HEK293 (cell line): ENCODE data around the gene VPS37C.

Experiments
- CTCF ChIA-PET: fragments of 350-600 bp; formaldehyde crosslinking; extraction: SDS; loops from one replicate; lab custom pipeline; 2021; ENCODE audit warnings: antibody characterized with exemption; lab: Yijun Ruan, JAX
- POLR2A ChIA-PET: fragments of 300-600 bp; formaldehyde crosslinking; extraction: SDS; loops from one replicate; lab custom pipeline; 2020; ENCODE audit warnings: antibody characterized with exemption, inconsistent platforms; lab: Yijun Ruan, JAX
- H3K27ac ChIP-seq: fragments of 200-500 bp; sonication (Bioruptor generic); 2 replicates; pipeline ENCODE4 v1.5.1; 2014; ENCODE audit warnings: low read depth, low read length, control low read depth, inconsistent platforms; ENCODE audit errors: extremely low read depth
- H3K36me3 ChIP-seq, 2 experiments: fragments of 200-500 bp in 1 of 2; sonication (Bioruptor generic) in 1 of 2; 1 replicate in 1 of 2; 2 replicates in 1 of 2; pipeline ENCODE4 v1.5.1; 2014 to 2017; ENCODE audit warnings: inconsistent platforms in 2 of 2, low read length in 2 of 2; ENCODE audit not compliant: control insufficient read depth in 2 of 2, insufficient read depth in 1 of 2
- H3K4me1 ChIP-seq: fragments of 200-500 bp; sonication (Bioruptor generic); 2 replicates; pipeline ENCODE4 v1.5.1; 2014; ENCODE audit warnings: mild to moderate bottlenecking, low read length, inconsistent platforms; ENCODE audit not compliant: control insufficient read depth, insufficient read depth
- H3K4me3 ChIP-seq: 2 replicates; pipeline ENCODE4 v1.5.1; 2011; ENCODE audit warnings: low read depth, mild to moderate bottlenecking, control low read depth, low read length, moderate library complexity
- H3K9me3 ChIP-seq: fragments of 200-500 bp; sonication (Bioruptor generic); 2 replicates; pipeline ENCODE4 v1.5.1; 2014; ENCODE audit warnings: low read depth, low read length, inconsistent platforms; ENCODE audit not compliant: control insufficient read depth, insufficient read depth
- BCL11B ChIP-seq: fragments of 450-650 bp; formaldehyde crosslinking; IDR thresholded peaks from 2 replicates; pipeline ENCODE4 v1.5.1; 2016; ENCODE audit warnings: low read depth, missing biosample characterization, missing genetic modification characterization
- BCL6B ChIP-seq: fragments of 450-650 bp; formaldehyde crosslinking; IDR thresholded peaks from 2 replicates; pipeline ENCODE4 v1.5.1; 2017; ENCODE audit warnings: missing biosample characterization, missing genetic modification characterization
- CTCF ChIP-seq: fragments of 450-650 bp; formaldehyde crosslinking; IDR thresholded peaks from 2 replicates; pipeline ENCODE4 v1.5.1; 2016; ENCODE audit warnings: missing biosample characterization, missing genetic modification characterization
- FEZF1 ChIP-seq: fragments of 450-650 bp; formaldehyde crosslinking; IDR thresholded peaks from 2 replicates; pipeline ENCODE4 v1.5.1; 2016; ENCODE audit warnings: missing biosample characterization, missing genetic modification characterization
- PRDM6 ChIP-seq: fragments of 450-650 bp; formaldehyde crosslinking; IDR thresholded peaks from 2 replicates; pipeline ENCODE4 v1.5.1; 2017; ENCODE audit warnings: missing biosample characterization, missing genetic modification characterization
- SP2 ChIP-seq: fragments of 450-650 bp; formaldehyde crosslinking; IDR thresholded peaks from 2 replicates; pipeline ENCODE4 v1.5.1; 2016; ENCODE audit warnings: missing biosample characterization, missing genetic modification characterization
- ZBTB20 ChIP-seq: fragments of 450-650 bp; formaldehyde crosslinking; IDR thresholded peaks from 2 replicates; pipeline ENCODE4 v1.5.1; 2016; ENCODE audit warnings: missing biosample characterization, missing genetic modification characterization
- ZFHX2 ChIP-seq: fragments of 450-650 bp; formaldehyde crosslinking; conservative IDR thresholded peaks from 2 replicates; pipeline ENCODE4 v1.5.1; 2016; ENCODE audit warnings: missing biosample characterization, missing genetic modification characterization
- ZNF19 ChIP-seq: fragments of 450-650 bp; formaldehyde crosslinking; IDR thresholded peaks from 2 replicates; pipeline ENCODE4; 2016; ENCODE audit warnings: missing biosample characterization, missing genetic modification characterization, low read depth
- ZNF223 ChIP-seq: fragments of 450-650 bp; formaldehyde crosslinking; IDR thresholded peaks from 2 replicates; pipeline ENCODE4 v1.5.1; 2016; ENCODE audit warnings: missing biosample characterization, missing genetic modification characterization
- ZNF24 ChIP-seq: fragments of 450-650 bp; formaldehyde crosslinking; IDR thresholded peaks from 2 replicates; pipeline ENCODE4 v1.5.1; 2016; ENCODE audit warnings: missing biosample characterization, missing genetic modification characterization
- ZNF354C ChIP-seq: fragments of 450-650 bp; formaldehyde crosslinking; IDR thresholded peaks from 2 replicates; pipeline ENCODE4 v1.5.1; 2016; ENCODE audit warnings: missing biosample characterization, missing genetic modification characterization, low read depth, borderline replicate concordance
- ZNF366 ChIP-seq: fragments of 450-650 bp; formaldehyde crosslinking; conservative IDR thresholded peaks from 2 replicates; pipeline ENCODE4 v1.5.1; 2016; ENCODE audit warnings: missing biosample characterization, missing genetic modification characterization
- ZNF394 ChIP-seq: fragments of 450-650 bp; formaldehyde crosslinking; IDR thresholded peaks from 2 replicates; pipeline ENCODE4 v1.5.1; 2016; ENCODE audit warnings: missing biosample characterization, missing genetic modification characterization, mild to moderate bottlenecking, moderate library complexity, borderline replicate concordance
- ZNF423 ChIP-seq: fragments of 450-650 bp; formaldehyde crosslinking; IDR thresholded peaks from 2 replicates; pipeline ENCODE4 v1.5.1; 2016; ENCODE audit warnings: missing biosample characterization, missing genetic modification characterization
- ZNF426 ChIP-seq: fragments of 450-650 bp; formaldehyde crosslinking; IDR thresholded peaks from 2 replicates; pipeline ENCODE4 v1.5.1; 2017; ENCODE audit warnings: missing biosample characterization, missing genetic modification characterization, mild to moderate bottlenecking, inconsistent platforms, moderate library complexity
- ZNF518A ChIP-seq: fragments of 450-650 bp; formaldehyde crosslinking; conservative IDR thresholded peaks from 2 replicates; pipeline ENCODE4 v1.5.1; 2016; ENCODE audit warnings: low read depth, missing biosample characterization, missing genetic modification characterization
- ZNF548 ChIP-seq: fragments of 450-650 bp; formaldehyde crosslinking; IDR thresholded peaks from 2 replicates; pipeline ENCODE4 v1.5.1; 2016; ENCODE audit warnings: missing biosample characterization, missing genetic modification characterization
- ZNF571 ChIP-seq: fragments of 450-650 bp; formaldehyde crosslinking; IDR thresholded peaks from 2 replicates; pipeline ENCODE4 v1.5.0; 2017; ENCODE audit warnings: missing biosample characterization, missing genetic modification characterization
- ZNF585B ChIP-seq: fragments of 450-650 bp; formaldehyde crosslinking; IDR thresholded peaks from 2 replicates; pipeline ENCODE4 v1.5.1; 2016; ENCODE audit warnings: missing biosample characterization, missing genetic modification characterization
- ZNF639 ChIP-seq: fragments of 450-650 bp; formaldehyde crosslinking; IDR thresholded peaks from 2 replicates; pipeline ENCODE4 v1.5.1; 2016; ENCODE audit warnings: missing biosample characterization, missing genetic modification characterization
- ZNF704 ChIP-seq: fragments of 450-650 bp; formaldehyde crosslinking; IDR thresholded peaks from 2 replicates; pipeline ENCODE4 v1.5.1; 2016; ENCODE audit warnings: missing biosample characterization, missing genetic modification characterization

VPS37C gene

GRCh38 chr11:61147271-61147670 lies 14.0 kb downstream of the VPS37C start:
- ChIA-PET POLR2A (no interaction called here), CTCF (interaction anchor here (1.0 kb wide), 1 partner anchor 316 kb away, joined by 3 read pairs; no protein-coding TSS in a partner anchor)
- H3K36me3 ChIP-seq, result no peaks in the 10 kb centered on the region
- no peak overlapping the region for H3K27ac ChIP-seq
- H3K9me3 ChIP-seq, result no peaks in the 10 kb centered on the region
- no peaks in the 10 kb centered on the region for H3K4me1 ChIP-seq
- TF ChIP-seq SP2 (tag by site-specific recombination), result no peak
- TF ChIP-seq PRDM6 (tag by site-specific recombination), result no peak
- TF ChIP-seq ZNF585B (tag by site-specific recombination), result no peak
- TF ChIP-seq ZNF24 (tag by site-specific recombination), result no peak
- no peak for TF ChIP-seq BCL11B (tag by site-specific recombination)
- TF ChIP-seq ZNF223, result no peak
- no peak for TF ChIP-seq ZNF423 (tag by site-specific recombination)
- TF ChIP-seq BCL6B (tag by site-specific recombination), result no peak
- TF ChIP-seq ZNF518A, result no peak
- TF ChIP-seq ZNF571 (tag by site-specific recombination), result no peak
- TF ChIP-seq ZNF639 (tag by site-specific recombination), result no peak
- no peak for TF ChIP-seq FEZF1
- H3K4me3 ChIP-seq, result no peak overlapping the region

GRCh38 chr11:61146416-61146815 lies 14.8 kb downstream of the VPS37C start:
- POLR2A ChIA-PET, result no interaction called here
- Histone ChIP-seq H3K4me1 (no peaks in the 10 kb centered on the region), H3K4me3 (no peak overlapping the region), H3K27ac (no peak overlapping the region), H3K9me3 (no peaks in the 10 kb centered on the region), H3K36me3 (no peaks in the 10 kb centered on the region)
- CTCF ChIA-PET, result interaction anchor here (2.3 kb wide), 1 partner anchor 18 kb away, joined by 6 read pairs; no protein-coding TSS in a partner anchor
- TF ChIP-seq ZNF426 (tag by site-specific recombination) (no peak), CTCF (no peak), ZBTB20 (tag by site-specific recombination) (no peak), ZFHX2 (tag by site-specific recombination) (no peak), ZNF354C (no peak), ZNF366 (tag by site-specific recombination) (no peak), ZNF704 (tag by site-specific recombination) (no peak), ZNF548 (tag by site-specific recombination) (no peak), ZNF639 (tag by site-specific recombination) (no peak), ZNF394 (tag by site-specific recombination) (no peak), ZNF19 (tag by site-specific recombination) (no peak)
